Measurements from ENCODE around the gene DISP2.

- TF ChIP-seq CTCF (IDR thresholded peaks at IDR 0.05; ENCODE audit: insufficient read depth, low read length, poor library complexity, severe bottlenecking) = no peak
- no peak for TF ChIP-seq EZH2phosphoT487 (conservative IDR thresholded peaks at IDR 0.05; ENCODE audit: low read length)
Observed at GRCh38 chr15:40316931-40317330, 41.1 kb upstream of the DISP2 start.
